ENCODE measurements around the gene NRF1. TPM values are rescaled to one million over a fixed set of nuclear protein-coding genes. Genes with fewer than 3 reads are reported as not detected.
A peak's percentile ranks its signal among the peaks of the same experiment; 100 is the strongest.
"Not testable (repeated sequence)": the region's sequence is repeated elsewhere in the genome, so short reads cannot be mapped to it uniquely, and the experiment has no call there.

Gene NRF1
- total RNA-seq, 1 donor from 2014 or later = 4.5 TPM

DNA sequence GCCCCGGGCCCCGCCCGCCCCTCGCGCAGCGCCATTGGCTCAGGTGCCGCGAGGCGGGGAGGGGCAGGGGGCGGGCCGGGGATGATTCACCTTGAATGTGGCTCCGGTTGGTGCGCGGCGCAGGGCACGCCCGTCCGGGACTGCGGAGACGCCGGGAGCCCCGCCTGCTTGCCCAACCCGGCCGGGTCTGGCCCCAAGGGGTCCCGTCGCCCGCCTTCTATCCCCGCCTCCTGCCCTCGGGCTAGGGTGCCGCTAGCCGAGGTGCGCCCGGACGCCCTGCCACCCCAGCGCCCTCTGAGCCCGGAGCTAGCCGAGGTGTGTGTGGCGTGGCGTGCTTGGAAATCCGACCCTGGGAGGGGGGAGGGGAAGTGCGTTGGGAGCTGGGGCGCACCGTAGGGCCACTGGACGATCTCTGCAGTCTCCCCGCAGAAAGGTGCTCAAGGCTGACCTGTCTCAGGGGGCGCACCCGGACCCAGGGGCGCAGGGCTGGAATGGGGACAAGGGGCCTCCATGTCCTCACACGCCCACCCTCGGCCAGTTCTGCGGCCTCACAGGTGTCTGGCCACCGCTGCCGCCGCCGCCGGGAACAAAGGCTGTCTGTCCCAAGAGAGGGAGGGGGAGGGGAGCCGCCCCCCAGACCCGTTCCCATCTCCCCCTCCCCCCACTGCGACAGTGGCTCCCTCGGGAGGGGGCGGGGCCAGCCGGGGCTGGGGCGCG is 168.9 kb downstream of the NRF1 start:
- peak; percentile 66 for ATAC-seq
- DNase-seq (ENCODE audit: low spot score) = peak; percentile 54

DNA sequence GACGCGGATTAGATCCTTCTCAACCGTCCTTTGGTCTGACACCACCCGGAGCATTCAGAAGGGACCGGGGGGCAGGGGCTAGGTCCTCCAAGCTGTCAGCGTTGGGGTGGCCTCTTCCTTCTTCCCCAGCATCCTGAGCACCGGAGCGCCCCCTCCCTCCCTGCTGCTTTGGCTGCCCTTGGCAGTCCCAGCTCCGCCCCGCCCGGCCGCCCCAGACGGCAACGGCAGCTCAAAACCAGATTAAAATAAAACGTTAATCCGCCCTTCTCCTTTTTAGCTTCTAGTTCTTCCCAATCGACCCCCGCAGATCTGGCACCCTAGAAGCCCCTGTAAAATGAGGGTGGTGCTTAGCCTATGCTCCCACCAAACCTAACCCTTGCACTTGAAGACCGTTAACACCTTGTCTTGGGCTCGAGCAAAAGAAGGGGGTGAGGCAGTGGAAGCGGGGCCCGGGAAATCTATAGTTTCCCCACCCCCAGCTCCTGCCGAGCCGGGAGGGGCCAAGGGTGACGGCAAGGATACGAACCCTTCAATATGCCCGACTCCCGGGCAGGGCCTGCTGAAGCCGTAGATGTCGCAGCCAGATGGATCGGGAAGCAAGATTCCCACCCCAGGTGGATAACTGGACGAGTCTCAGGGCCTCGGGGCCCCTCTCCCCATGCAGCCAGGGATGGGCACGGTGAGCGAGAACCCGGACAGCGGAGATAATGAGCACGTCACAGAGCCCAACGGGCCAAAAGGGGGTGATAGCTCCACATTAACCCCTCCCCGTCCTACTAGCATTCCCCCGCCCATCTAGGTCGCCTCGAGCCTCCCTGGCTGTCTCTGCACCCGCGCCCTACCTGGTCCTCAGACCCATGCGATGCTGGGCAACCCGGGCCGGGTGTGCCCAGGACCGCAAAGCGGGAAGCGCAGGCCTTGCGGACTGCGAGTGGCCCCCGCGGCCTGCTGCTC is 169.7 kb downstream of the NRF1 start:
- DNase-seq (ENCODE audit: low spot score) (no peak), ATAC-seq (no peak)

DNA sequence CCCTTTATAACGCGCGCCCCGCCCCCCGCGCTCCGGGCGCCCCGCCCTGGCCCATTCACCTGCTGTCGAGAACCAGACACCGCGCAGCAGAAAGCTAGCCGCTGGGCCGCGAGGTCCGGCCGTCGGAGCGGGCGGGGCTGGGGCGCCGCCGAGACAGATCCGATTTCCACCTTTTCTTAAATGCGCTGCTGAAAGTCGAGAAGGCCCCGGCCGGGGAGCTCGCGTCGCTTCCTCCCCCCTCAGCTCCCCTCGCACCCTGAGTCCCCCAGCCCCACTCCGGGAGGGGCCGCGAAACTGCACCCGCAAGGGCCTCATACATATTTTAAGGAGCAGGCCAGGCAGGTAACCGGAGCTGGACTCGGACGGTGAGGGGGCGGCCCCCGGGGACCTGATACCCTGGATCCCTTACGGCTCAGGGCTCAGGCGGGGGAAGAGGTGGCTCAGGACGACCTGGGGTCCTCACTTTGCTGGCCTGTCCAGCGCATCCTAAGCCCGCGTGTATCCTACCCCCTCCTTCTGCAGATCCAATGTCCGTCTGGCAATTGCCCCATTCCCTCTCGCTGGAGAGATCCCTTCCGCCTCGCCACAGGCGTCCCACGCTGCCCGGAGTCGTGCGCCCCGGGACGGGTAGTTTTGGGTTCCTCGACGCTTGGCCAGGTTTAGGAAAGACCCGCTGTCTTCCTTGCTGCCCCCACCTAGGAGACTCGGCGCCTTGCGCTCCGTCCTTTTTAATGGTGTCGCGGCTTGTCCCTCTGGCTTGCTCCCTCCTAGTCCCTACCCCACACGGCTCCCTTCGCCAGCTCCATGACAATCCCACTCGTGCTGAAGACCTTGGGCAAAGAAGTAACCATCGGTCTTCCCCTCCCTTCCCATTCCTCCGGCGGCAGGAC is 170.7 kb downstream of the NRF1 start:
- DNase-seq (ENCODE audit: low spot score) = no peak
- peak; percentile 21 for ATAC-seq

DNA sequence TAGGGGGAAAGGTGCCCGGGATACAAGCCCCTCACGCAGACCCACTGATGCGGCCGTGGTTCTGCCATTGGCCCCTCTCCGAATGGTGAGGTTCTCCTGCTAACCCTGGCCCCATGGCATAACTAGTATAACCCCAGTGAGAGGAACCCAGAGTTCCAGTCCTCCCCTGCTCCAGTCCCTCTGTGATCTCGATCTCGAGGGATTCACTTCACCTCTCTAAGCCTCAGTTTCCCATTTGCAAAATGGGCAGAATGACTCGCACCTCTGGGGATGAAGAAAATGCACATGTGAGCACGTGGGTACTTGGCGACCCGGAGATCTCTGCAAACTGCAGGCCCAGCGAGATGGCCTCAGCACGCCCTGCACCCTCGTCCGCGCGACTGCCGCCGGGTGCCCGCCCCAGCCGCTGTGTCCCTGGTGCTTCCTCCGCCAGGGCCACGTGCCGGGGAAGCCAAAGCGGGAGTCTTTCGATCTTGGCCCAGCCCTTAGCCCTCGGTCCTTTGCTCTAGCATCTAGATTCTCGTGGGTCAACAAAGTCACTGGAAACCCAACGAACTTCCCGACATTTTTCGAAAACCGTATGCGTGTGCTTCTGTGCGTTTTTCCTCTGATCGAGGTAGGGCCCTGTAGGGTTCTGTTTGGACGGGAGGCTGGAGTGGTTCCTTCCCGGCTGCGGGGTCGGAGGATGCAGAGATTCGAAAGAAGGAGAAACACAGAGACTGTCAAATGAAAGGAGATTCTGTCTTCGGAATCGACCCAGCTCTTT is 171.5 kb downstream of the NRF1 start:
- DNase-seq (ENCODE audit: low spot score) (no peak), ATAC-seq (no peak)

DNA sequence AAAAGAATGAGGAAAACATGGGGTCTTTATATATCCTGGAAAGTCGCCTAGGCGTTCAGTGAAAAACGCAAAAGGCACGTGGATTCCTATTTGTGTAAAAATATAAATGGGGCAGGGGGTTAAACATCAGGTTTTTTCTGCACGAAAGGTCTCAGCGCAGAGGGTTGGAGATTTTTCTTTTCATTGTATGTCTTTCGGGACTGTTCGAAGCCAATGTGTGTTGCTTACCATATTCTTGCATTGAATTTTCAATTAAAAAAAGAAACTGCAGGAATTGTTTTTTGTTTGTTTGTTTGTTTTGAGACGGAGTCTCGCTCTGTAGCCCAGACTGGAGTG is 172.0 kb downstream of the NRF1 start:
- no peak for ATAC-seq

DNA sequence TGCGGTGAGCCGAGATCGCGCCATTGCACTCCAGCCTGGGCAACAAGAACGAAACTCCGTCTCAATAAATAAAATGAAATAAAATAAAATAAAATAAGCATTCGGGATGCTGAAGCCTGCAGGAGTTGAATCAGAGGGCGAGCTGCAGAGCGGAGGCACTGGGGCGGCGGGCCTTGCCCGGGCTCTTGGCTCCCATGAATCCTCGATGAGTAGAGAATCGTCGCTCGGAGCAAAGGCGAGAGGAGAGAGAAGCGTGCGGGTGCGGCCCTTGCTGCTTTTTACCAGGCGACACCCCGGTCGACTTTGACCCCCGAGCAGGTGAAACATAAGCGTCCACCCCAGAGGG is 172.9 kb downstream of the NRF1 start:
- no peak for ATAC-seq
- no peak for DNase-seq (ENCODE audit: low spot score)

More for the DNA sequence above, 172.0 kb downstream of the NRF1 start:
- no peak for DNase-seq (ENCODE audit: low spot score)

DNA sequence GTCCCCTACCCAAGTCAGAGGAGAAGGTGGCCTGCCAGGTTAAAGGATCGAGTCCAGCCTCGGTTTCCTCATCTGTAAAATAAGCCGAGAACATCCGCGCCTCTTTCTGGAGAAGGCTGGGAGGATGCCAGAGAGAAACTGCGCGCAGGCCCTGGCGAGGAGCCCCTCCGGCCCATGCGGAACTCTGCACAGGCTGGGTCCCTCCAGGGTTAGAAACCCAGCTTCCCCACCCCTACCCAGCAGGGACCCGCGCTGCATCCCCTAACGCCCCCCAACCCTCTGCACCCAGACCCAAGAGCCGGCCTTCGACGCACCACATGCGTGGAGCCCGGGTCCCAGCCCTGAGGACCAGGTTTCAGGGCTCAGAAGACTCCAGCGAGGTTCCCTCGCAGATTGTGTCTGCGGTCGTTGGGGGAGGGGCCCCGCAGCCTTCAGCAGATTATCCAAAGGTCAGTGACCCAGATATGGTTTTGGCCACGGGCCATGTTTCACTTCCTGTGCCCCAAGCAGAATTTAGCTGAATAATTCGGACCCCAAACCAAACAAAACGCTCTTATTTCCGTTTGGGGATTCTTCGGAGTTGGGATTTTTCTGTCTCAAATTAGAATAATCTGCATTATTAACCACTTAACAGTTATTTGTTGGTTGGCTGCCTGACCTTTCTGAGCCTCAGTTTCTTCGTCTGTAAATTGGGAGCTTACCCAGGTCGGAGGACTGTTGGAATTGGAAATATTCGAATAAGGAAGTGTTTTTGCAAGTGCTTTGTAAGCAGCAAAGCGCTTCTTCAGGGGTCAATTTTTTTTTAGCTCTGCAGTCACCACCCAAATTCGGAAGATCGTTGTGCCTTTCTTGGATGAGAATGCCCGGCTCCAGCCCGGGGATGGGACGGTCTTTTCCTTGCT is 173.5 kb downstream of the NRF1 start:
- DNase-seq (ENCODE audit: low spot score) (peak; percentile 52), ATAC-seq (peak; percentile 10)

DNA sequence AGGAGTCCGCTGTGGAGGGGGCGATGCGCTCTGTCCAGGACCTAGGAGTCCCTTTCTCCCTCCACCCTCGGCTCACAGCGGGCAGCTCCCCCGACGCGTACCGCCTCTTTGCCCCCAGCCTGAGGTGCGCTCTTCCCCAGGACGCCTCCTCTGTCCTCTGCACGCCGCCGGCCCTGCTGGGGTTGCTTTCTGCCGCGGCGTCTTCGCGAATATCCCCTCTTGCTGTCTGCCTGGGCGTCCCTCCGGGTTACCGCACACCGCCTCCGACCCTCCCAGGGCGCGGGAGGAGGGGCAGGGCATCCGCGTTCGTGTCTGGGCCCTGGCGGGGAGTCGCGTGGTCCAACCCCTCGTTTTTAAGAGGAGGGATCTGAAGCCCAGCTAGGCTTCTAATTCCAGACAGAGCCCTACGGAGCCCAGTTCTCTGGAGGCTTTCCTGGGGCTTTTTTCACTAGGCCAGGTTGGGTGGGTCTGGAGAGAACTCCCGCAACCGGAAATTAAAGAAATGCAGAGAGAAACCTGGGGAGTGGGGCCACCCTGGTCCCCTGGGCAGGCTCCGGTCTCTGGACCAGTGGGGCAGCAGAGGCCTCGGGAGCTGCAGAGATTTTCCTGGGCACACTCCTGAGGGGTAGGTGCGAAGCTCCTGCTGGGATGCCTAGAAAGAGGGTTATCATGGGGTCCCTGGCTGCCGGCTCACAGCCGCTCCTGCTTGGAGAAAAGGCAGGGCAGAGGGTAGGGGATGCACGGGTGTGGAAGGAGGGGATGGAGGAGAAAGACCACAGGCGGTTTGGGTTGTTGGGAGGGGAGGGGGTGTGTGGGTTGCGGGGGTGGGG is 174.4 kb downstream of the NRF1 start:
- peak; percentile 17 for ATAC-seq
- no peak for DNase-seq (ENCODE audit: low spot score)

DNA sequence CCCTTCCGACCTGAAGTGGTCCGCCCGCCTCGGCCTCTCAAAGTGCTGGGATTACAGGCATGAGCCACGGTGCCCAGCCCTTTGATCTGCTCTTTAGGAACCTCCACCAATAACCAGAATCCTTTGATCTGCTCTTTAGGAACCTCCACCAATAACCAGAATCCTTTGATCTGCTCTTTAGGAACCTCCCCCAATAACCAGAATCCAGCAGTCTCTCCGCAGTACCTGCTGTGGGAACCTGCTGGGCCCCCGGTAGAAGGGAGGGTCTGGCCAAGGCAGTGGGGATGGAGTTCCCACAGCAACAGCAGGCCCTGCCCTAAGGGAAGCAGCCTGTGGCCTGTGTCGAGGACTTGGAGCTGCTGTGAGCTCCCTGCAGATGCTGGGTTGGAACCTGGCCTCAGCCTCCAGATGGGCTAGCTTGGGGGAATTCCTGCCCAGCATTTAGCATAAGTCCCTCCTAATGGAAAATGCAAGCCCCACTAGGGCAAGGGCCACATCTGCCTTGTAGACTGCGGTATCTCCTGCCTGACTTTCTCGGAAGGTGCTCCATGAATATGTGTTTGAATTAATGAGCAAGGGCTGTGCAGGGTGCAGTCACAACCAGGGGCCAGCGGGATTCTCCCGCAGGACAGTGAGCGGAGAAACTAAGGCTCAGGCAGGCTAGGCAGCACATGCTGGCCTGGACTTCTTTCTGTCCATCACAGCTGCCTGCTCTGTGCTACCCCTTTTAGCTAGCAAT is 175.5 kb downstream of the NRF1 start:
- ATAC-seq = no peak
- no peak for DNase-seq (ENCODE audit: low spot score)

DNA sequence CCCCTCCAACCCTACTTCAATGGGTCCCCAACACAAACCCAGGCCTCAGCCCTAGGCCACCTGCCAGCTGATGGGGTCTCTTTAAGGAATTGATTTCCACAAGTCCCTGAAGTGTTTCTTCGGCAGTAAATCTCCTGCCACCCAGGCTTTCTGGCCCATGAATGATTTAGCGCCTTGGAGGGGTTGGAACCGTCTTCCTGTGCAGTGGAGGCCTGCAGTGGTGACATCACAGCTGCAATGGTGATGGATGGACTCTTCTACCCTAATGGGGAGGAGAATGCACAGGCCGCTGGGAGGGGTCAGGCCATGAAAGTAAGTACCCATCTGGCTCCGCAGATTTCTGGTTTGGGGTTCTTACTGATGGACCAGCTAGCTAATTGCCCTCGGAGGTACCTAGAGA is 177.5 kb downstream of the NRF1 start:
- no peak for ATAC-seq
- DNase-seq (ENCODE audit: low spot score) = no peak

DNA sequence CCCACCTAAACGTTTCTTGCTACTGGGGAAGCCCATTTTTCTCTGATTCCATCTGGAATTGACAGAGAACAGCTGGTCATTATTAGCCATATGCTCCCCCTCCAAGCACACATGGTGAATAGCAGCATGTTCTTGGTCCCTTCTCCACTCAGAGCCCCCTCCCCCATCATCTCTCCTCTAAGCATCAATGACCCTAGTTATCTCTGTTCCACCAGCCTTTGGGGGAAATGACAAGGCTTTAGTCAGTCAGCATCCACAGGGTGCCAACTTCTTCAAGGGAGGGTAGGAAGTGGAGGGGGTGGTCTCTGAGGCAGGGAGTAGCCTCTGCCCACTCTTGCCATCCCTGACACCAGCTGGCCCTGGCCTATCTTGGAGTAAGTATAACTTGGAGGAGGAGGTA is 178.1 kb downstream of the NRF1 start:
- ATAC-seq (no peak), DNase-seq (ENCODE audit: low spot score) (no peak)

DNA sequence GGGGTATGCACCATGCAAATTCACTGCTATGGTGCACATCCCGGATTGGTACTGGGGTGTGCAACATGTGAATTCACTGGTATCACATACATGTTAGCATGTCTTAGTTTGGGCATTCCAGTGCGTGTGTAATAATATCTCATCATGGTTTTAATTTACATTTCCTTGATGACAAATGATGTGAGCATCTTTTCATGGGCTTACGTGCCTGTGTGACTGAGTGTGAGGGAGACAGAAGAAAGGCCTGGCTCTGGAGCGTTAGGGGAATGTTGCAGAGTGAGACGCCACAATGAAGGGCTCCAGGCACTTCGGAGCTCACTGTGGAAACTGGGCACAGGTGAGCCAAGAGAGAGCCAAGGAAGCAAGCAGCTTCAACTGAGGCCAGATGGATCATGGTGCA is 178.6 kb downstream of the NRF1 start:
- ATAC-seq (no peak), DNase-seq (ENCODE audit: low spot score) (no peak)

DNA sequence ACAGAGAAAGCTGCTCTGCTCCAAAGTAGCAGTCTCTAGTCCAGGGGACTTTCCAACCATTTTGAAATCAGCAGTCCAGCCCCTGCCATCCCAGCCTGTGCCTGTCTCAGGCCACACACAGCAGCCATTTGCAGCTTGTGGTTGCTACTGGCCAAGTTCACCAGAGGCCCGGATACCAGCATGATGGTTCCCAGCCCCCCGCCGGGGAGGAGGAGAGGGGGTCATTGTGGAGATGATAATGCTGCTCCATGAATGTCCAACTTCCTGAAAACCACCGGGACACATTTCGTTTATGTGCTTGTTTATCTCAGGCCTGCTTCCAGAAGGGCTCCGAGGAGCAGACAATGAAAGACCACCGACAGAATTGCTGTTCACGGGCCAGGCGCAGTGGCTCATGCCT is 181.2 kb downstream of the NRF1 start:
- ATAC-seq (no peak), DNase-seq (ENCODE audit: low spot score) (no peak)

DNA sequence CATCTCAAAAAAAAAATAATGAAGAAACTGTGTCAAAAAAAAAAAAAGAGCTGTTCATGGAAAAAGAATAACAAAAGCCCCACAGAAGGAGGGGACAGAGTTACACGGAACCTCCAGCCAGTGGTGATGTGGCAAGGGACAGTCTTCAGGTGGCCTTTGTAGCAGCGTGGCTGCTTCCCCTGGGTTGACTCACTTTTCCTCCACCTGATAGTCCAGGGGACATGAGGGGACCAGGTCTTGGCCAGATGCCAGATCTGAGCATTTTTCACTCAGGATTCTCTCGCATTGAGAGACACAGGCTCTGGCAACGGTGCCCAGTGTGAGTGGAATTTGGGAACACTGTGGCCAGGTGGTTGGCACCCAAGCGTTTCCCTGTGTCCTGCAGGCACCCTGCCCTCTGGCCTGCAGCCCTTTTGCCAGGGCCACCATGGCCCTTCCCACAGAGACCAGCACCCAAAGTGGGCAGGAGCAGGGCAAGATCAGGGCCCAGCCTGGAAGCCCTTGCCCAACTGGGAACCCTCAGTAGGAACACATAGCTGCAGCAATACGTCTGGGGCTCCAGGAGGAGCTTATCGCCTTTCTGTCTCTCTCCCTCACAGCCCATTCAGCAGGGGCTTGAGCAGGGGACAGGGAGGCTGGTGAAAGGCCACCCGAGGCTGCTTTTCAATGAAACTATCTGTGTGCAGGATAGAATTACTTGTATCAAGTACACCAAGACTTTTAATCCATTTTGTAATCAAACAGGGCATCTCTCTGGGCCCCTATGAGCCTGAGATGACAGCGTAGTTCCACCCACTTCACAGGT is 182.2 kb downstream of the NRF1 start:
- no peak for ATAC-seq
- no peak for DNase-seq (ENCODE audit: low spot score)

DNA sequence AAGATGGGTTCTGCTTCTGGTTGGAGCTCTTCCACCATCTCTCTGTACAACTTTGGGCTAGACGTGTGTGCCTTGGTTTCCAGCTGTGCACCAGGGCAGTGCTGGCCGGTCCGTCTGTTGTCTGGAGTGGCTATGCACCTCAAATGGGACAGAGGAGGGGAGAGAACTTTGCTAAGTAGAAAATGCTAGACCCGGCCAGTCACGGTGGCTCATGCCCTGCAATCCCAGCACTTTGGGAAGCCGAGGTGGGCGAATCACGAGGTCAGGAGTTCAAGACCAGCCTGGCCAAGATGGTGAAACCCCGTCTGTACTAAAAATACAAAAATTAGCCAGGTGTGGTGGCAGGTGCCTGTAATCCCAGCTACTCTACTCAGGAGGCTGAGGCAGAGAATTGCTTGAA is 182.9 kb downstream of the NRF1 start:
- not testable (repeated sequence) for DNase-seq (ENCODE audit: low spot score); ATAC-seq

DNA sequence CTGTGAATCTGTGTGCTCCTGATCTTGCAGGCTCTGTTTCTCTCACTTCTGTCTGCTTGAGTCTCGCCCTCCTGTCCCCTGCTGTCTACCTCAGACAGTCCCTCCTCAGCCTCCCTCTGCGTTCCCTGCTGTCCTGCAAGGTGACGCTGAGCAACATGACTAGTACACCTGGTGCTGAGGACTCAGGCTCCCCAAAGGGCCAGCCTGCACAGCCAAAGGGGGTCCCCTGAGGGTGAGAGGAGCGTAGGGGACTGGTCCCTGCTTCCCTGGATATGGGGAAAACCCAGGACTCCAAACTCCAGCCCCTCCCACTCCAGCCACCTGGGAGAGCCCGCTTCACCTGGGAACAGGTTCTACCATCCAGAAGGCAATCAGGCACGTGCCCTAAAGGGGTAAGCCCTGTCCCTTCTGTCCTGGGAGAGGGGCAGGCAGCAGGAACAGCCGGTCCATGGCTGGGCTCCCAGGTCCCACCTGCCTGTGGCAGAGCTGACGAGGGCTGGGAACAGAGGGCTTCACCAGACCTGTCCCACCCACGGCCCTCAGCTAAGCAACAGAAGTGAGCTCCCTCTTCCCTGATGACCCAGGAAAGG is 184.8 kb downstream of the NRF1 start:
- no peak for DNase-seq (ENCODE audit: low spot score)
- ATAC-seq = no peak

All from left lobe of liver (tissue), 2 donors.